ENCODE measurements around the gene GRM3.

Gene GRM3

GRCh38 chr7:86667732-86668131, 24.0 kb downstream of the GRM3 start:
- H3K27me3 ChIP-seq (replicated peaks), result no peaks in the 10 kb centered on the region
- no peak for TF ChIP-seq CTCF (IDR thresholded peaks at IDR 0.05; ENCODE audit: low read depth, low read length, missing control alignments)
- in situ Hi-C loops (cut with HindIII; ENCODE audit: low pct_ligation_motif_present, low sequenced_read_pairs), result no loop called here
- no peak overlapping the region for H3K4me3 ChIP-seq (ENCODE audit: low read depth, low read length)
- no peak for DNase-seq
- H3K36me3 ChIP-seq (replicated peaks), result no peaks in the 10 kb centered on the region
- no peak overlapping the region for H3K27ac ChIP-seq

- no peak for TF ChIP-seq CTCF (IDR thresholded peaks at IDR 0.05; ENCODE audit: low read depth, low read length, missing control alignments)
- DNase-seq, result no peak
- in situ Hi-C loops (cut with HindIII; ENCODE audit: low pct_ligation_motif_present, low sequenced_read_pairs), result no loop called here
- no peaks in the 10 kb centered on the region for H3K36me3 ChIP-seq (replicated peaks)
- no peak overlapping the region for H3K4me3 ChIP-seq (ENCODE audit: low read depth, low read length)
- no peaks in the 10 kb centered on the region for H3K27me3 ChIP-seq (replicated peaks)
- H3K27ac ChIP-seq, result no peak overlapping the region
Measured at GRCh38 chr7:86668315-86668714, 24.6 kb downstream of the GRM3 start.

GRCh38 chr7:86687831-86688230, 44.1 kb downstream of the GRM3 start:
- no peak overlapping the region for H3K27ac ChIP-seq
- no peaks in the 10 kb centered on the region for H3K27me3 ChIP-seq (replicated peaks)
- H3K4me3 ChIP-seq (ENCODE audit: low read depth, low read length), result no peak overlapping the region
- H3K36me3 ChIP-seq (replicated peaks), result no peaks in the 10 kb centered on the region
- DNase-seq, result no peak
- TF ChIP-seq CTCF (IDR thresholded peaks at IDR 0.05; ENCODE audit: low read depth, low read length, missing control alignments), result no peak
- in situ Hi-C loops (cut with HindIII; ENCODE audit: low pct_ligation_motif_present, low sequenced_read_pairs), result no loop called here

- Histone ChIP-seq H3K27me3 (replicated peaks) (no peaks in the 10 kb centered on the region), H3K27ac (no peak overlapping the region), H3K36me3 (replicated peaks) (no peaks in the 10 kb centered on the region), H3K4me3 (ENCODE audit: low read depth, low read length) (no peak overlapping the region)
- no peak for TF ChIP-seq CTCF (IDR thresholded peaks at IDR 0.05; ENCODE audit: low read depth, low read length, missing control alignments)
- in situ Hi-C loops (cut with HindIII; ENCODE audit: low pct_ligation_motif_present, low sequenced_read_pairs), result no loop called here
- DNase-seq, result no peak
Measured at GRCh38 chr7:86689363-86689762, 45.7 kb downstream of the GRM3 start.

- H3K4me3 ChIP-seq (ENCODE audit: low read depth, low read length), result no peak overlapping the region
Measured at GRCh38 chr7:86692755-86693154, 49.0 kb downstream of the GRM3 start.

More at GRCh38 chr7:86692755-86693154, 49.0 kb downstream of the GRM3 start:
- in situ Hi-C loops (cut with HindIII; ENCODE audit: low pct_ligation_motif_present, low sequenced_read_pairs), result no loop called here
- no peak for TF ChIP-seq CTCF (IDR thresholded peaks at IDR 0.05; ENCODE audit: low read depth, low read length, missing control alignments)
- Histone ChIP-seq H3K27me3 (replicated peaks) (no peaks in the 10 kb centered on the region), H3K36me3 (replicated peaks) (no peaks in the 10 kb centered on the region), H3K27ac (no peak overlapping the region)
- DNase-seq, result no peak

Measured in brain microvascular endothelial cell (primary cell).